ENCODE measurements around the gene HORMAD2. TPM values are rescaled to one million over a fixed set of nuclear protein-coding genes. Genes with fewer than 3 reads are reported as not detected.
"Not testable (repeated sequence)": the region's sequence is repeated elsewhere in the genome, so short reads cannot be mapped to it uniquely, and the experiment has no call there.

HORMAD2 gene
- total RNA-seq, 2 donors from 2014 or later: not detected

- no peak for TF ChIP-seq CTCF (IDR thresholded peaks at IDR 0.05)
- Histone ChIP-seq H3K4me3 (no peak overlapping the region), H3K36me3 (no peaks in the 10 kb centered on the region), H3K9me3 (peaks cover 8% of the 10 kb centered on the region), H3K27ac (no peak overlapping the region), H3K27me3 (replicated peaks; ENCODE audit: insufficient read depth) (no peaks in the 10 kb centered on the region), H3K4me1 (ENCODE audit: control insufficient read depth in 1 of 2, low read depth in 2 of 2) (no peaks in the 10 kb centered on the region)
- no peak for DNase-seq (ENCODE audit: low spot score)
- ATAC-seq (ENCODE audit: insufficient number of reproducible peaks, low FRiP score, low read depth): no peak
Observed at GRCh38 chr22:30056015-30056414, 24.2 kb upstream of the HORMAD2 start.

GRCh38 chr22:30057375-30057774, 22.9 kb upstream of the HORMAD2 start:
- TF ChIP-seq CTCF (IDR thresholded peaks at IDR 0.05): no peak
- H3K36me3 ChIP-seq: no peaks in the 10 kb centered on the region
- peaks cover 8% of the 10 kb centered on the region for H3K9me3 ChIP-seq
- DNase-seq (ENCODE audit: low spot score) (no peak), ATAC-seq (ENCODE audit: insufficient number of reproducible peaks, low FRiP score, low read depth) (no peak)
- no peaks in the 10 kb centered on the region for H3K27me3 ChIP-seq (replicated peaks; ENCODE audit: insufficient read depth)
- no peak overlapping the region for H3K4me3 ChIP-seq
- H3K4me1 ChIP-seq (ENCODE audit: control insufficient read depth in 1 of 2, low read depth in 2 of 2): no peaks in the 10 kb centered on the region
- H3K27ac ChIP-seq: no peak overlapping the region

- not testable (repeated sequence) for ATAC-seq (ENCODE audit: insufficient number of reproducible peaks, low FRiP score, low read depth); DNase-seq (ENCODE audit: low spot score); H3K36me3 ChIP-seq; H3K4me3 ChIP-seq; H3K4me1 ChIP-seq (ENCODE audit: control insufficient read depth in 1 of 2, low read depth in 2 of 2); H3K27ac ChIP-seq; H3K27me3 ChIP-seq (replicated peaks; ENCODE audit: insufficient read depth)
- H3K9me3 ChIP-seq: peaks cover 14% of the 10 kb centered on the region
Observed at GRCh38 chr22:30059346-30060020, 20.8 kb upstream of the HORMAD2 start.

GRCh38 chr22:30061094-30061493, 19.2 kb upstream of the HORMAD2 start:
- ATAC-seq (ENCODE audit: insufficient number of reproducible peaks, low FRiP score, low read depth); H3K36me3 ChIP-seq; H3K4me3 ChIP-seq; H3K27ac ChIP-seq; H3K4me1 ChIP-seq (ENCODE audit: control insufficient read depth in 1 of 2, low read depth in 2 of 2); DNase-seq (ENCODE audit: low spot score); H3K27me3 ChIP-seq (replicated peaks; ENCODE audit: insufficient read depth): not testable (repeated sequence)
- H3K9me3 ChIP-seq: peaks cover 18% of the 10 kb centered on the region

GRCh38 chr22:30062259-30062658, 18.0 kb upstream of the HORMAD2 start:
- Histone ChIP-seq H3K27ac (no peak overlapping the region), H3K27me3 (replicated peaks; ENCODE audit: insufficient read depth) (no peaks in the 10 kb centered on the region), H3K4me3 (no peak overlapping the region), H3K4me1 (ENCODE audit: control insufficient read depth in 1 of 2, low read depth in 2 of 2) (no peaks in the 10 kb centered on the region), H3K36me3 (no peaks in the 10 kb centered on the region), H3K9me3 (peaks cover 15% of the 10 kb centered on the region)
- no peak for ATAC-seq (ENCODE audit: insufficient number of reproducible peaks, low FRiP score, low read depth)
- TF ChIP-seq CTCF (IDR thresholded peaks at IDR 0.05): no peak
- DNase-seq (ENCODE audit: low spot score): no peak

GRCh38 chr22:30062950-30063349, 17.3 kb upstream of the HORMAD2 start:
- no peak overlapping the region for H3K27ac ChIP-seq
- no peaks in the 10 kb centered on the region for H3K36me3 ChIP-seq
- no peak overlapping the region for H3K4me3 ChIP-seq
- DNase-seq (ENCODE audit: low spot score) (no peak), ATAC-seq (ENCODE audit: insufficient number of reproducible peaks, low FRiP score, low read depth) (no peak)
- H3K9me3 ChIP-seq: peaks cover 10% of the 10 kb centered on the region
- no peaks in the 10 kb centered on the region for H3K27me3 ChIP-seq (replicated peaks; ENCODE audit: insufficient read depth)
- H3K4me1 ChIP-seq (ENCODE audit: control insufficient read depth in 1 of 2, low read depth in 2 of 2): no peaks in the 10 kb centered on the region
- TF ChIP-seq CTCF (IDR thresholded peaks at IDR 0.05): no peak

All from thoracic aorta (tissue), 2 donors.